Ammon's horn (tissue), 1 donor: Measurements from ENCODE around the gene DIPK1C.
A peak's percentile ranks its signal among the peaks of the same experiment; 100 is the strongest.

Experiments used
- DNase-seq: peaks from one replicate; pipeline ENCODE4 v3.0.0-alpha.2; 2016; ENCODE audit warnings: low spot score

Gene DIPK1C

GRCh38 chr18:74482697-74483096 is 25.6 kb upstream of the DIPK1C start:
- DNase-seq, result no peak

GRCh38 chr18:74480149-74480651 is 23.1 kb upstream of the DIPK1C start:
- no peak for DNase-seq

- DNase-seq, result no peak
These were observed 22.5 kb upstream of the DIPK1C start for GRCh38 chr18:74479486-74480148.

- DNase-seq, result no peak
These were observed 21.8 kb upstream of the DIPK1C start for GRCh38 chr18:74478880-74479279.

GRCh38 chr18:74478316-74478715 is 21.2 kb upstream of the DIPK1C start:
- DNase-seq, result no peak

- DNase-seq, result no peak
These were observed 20.7 kb upstream of the DIPK1C start for GRCh38 chr18:74477771-74478170.

GRCh38 chr18:74476140-74476539 is 19.0 kb upstream of the DIPK1C start:
- peak; percentile 75 for DNase-seq

- no peak for DNase-seq
These were observed 17.0 kb upstream of the DIPK1C start for GRCh38 chr18:74473976-74474640.

- no peak for DNase-seq
These were observed 15.2 kb upstream of the DIPK1C start for GRCh38 chr18:74472312-74472711.

GRCh38 chr18:74468547-74469061 is 11.5 kb upstream of the DIPK1C start:
- DNase-seq, result no peak

- no peak for DNase-seq
These were observed 8.7 kb upstream of the DIPK1C start for GRCh38 chr18:74465775-74466174.

- no peak for DNase-seq
These were observed 6.9 kb upstream of the DIPK1C start for GRCh38 chr18:74463983-74464382.

GRCh38 chr18:74463254-74463653 is 6.1 kb upstream of the DIPK1C start:
- DNase-seq, result no peak

GRCh38 chr18:74460825-74461224 is 3.7 kb upstream of the DIPK1C start:
- DNase-seq, result no peak

GRCh38 chr18:74459889-74460288 is 2.8 kb upstream of the DIPK1C start:
- peak; percentile 48 for DNase-seq

GRCh38 chr18:74457725-74458421 is 765 bp upstream of the DIPK1C start:
- DNase-seq, result peak; percentile 90

- no peak for DNase-seq
These were observed 612 bp downstream of the DIPK1C start for GRCh38 chr18:74456349-74457042.

GRCh38 chr18:74456017-74456348 is 1.1 kb downstream of the DIPK1C start:
- DNase-seq, result no peak

GRCh38 chr18:74455386-74455785 is 1.7 kb downstream of the DIPK1C start:
- no peak for DNase-seq

- peak; percentile 91 for DNase-seq
These were observed 2.8 kb downstream of the DIPK1C start for GRCh38 chr18:74454279-74454751.

- no peak for DNase-seq
These were observed 3.4 kb downstream of the DIPK1C start for GRCh38 chr18:74453642-74454198.
